Astrocyte of the cerebellum (primary cell): ENCODE results near the gene TBC1D7.

Source experiments
- DNase-seq: peaks from one replicate; pipeline ENCODE4 v3.0.0-alpha.2; 2011; ENCODE audit warnings: low read depth
- H3K4me3 ChIP-seq: 2 replicates; pipeline ENCODE4 v1.5.1; 2011; ENCODE audit warnings: mild to moderate bottlenecking, low read depth, low read length, moderate library complexity
- CTCF ChIP-seq: IDR thresholded peaks from 2 replicates; pipeline ENCODE4 v1.5.1; 2012; ENCODE audit warnings: low read length, low read depth, moderate library complexity, mild to moderate bottlenecking; ENCODE audit errors: missing control alignments
- in situ Hi-C: cut with HindIII; loops from 2 replicates; pipeline ENCODE4 v1.10.0; 2017; ENCODE audit warnings: low sequenced_read_pairs

The TBC1D7 gene

DNA sequence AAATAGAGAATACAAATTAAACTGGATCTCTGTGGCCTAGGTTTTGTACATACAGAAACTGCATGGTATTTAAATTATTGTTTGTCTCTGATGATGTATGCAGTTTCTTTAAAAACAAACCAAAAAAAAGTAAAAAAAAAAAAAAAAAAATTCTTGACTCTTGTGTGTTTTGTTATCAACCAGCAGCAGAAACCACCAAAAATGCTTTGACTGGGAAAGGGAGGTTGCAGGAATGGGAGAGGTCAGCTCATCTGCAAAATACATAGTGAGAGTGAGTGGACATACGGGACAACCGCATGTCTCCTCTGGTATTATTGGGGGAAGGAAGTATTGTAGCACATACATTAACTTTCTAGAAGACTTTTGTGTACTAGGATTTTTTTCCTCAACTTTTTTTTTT is 38.0 kb downstream of the TBC1D7 start:
- DNase-seq, result no peak
- TF ChIP-seq CTCF, result no peak
- in situ Hi-C loops, result no loop called here
- no peak overlapping the region for H3K4me3 ChIP-seq

DNA sequence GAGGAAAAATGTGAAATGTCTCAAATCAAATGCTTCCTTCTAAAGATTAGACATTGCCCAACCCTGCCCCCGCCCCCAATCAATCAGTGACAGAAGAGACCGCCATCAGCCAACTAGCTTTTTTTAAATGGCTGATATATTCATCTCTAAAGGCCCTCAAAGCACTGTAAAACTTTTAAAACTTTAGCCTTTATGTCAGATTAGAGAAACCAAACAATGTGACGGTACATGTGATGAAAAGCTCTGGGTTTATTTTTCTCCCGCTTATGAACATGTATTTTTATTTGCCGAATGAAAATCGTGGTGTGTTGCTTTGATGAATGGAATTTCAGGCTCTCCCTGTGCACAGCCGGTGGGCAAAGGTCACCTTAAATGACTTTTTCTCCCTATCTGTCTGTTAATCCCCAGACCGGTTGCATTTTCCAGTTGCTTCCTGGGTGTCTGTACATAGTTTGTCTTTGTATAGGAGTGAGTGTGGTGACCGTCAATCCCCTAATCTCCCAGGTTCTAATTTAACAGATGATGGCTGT is 38.5 kb downstream of the TBC1D7 start:
- TF ChIP-seq CTCF, result no peak
- in situ Hi-C loops, result no loop called here
- no peak for DNase-seq
- no peak overlapping the region for H3K4me3 ChIP-seq

- no peak for TF ChIP-seq CTCF
- in situ Hi-C loops, result no loop called here
- H3K4me3 ChIP-seq, result no peak overlapping the region
- no peak for DNase-seq
These were observed 39.4 kb downstream of the TBC1D7 start for GRCh38 chr6:13288969-13289391.

DNA sequence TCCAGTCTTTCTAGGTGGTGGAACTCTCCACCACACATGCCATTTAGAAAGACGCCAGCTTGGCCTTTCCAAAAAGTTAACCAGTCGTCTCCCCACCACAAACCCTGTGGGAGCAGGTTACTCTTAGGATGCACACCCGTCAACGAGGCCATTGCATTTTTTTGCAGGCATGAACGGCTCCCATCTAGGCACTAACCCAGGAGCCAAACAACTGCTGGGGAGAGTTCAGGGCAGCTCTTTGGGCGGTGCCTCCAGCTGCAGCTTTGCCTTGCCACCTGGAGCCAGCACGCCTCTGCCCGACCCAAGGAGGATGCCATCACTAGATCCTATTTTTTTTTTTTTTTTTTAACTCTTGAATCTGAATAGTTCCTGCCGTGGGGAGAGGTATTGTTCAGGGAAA is 39.9 kb downstream of the TBC1D7 start:
- no peak for DNase-seq
- H3K4me3 ChIP-seq, result no peak overlapping the region

DNA sequence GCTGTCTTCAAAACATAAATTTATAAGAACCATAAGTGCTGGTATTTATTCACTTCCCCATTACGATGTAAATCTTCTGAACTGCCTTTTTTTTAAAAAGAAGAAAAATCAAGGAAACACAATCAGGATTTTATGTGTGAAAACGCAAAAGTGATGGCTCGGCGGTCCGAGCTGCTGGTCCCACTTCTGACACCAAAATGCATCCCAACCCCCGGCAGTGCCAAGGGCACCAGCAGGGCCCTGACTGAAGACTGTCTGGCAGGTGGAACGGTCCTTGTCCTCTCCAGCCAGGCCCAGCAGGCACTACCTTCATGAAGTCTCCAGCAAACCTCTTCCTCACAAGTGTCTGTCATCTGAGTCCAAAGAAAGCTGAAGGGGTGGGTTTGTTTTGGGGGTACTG is 41.2 kb downstream of the TBC1D7 start:
- DNase-seq, result no peak
- TF ChIP-seq CTCF, result no peak
- in situ Hi-C loops, result no loop called here
- no peak overlapping the region for H3K4me3 ChIP-seq

More for the DNA sequence above, 39.9 kb downstream of the TBC1D7 start:
- in situ Hi-C loops, result no loop called here
- no peak for TF ChIP-seq CTCF

DNA sequence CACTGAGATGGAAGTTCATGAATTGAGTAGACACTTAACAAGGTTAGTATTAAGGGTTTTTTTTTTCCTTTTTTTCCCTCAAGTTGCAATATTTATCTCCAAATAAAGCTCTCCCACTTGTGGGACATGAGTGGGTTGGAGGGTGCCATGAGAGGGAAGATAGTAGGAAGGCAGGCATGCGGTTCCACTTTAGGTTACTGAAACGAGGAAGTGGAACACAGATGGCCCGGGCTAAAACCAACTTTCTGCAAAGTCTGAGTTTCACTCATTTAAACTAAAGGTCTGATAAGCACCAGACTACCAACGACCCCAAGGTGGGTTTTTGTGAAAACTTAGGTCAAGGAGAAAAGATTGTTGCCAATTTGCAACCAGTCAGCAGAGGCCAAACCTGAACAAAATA is 42.2 kb downstream of the TBC1D7 start:
- in situ Hi-C loops, result no loop called here
- no peak for TF ChIP-seq CTCF
- no peak overlapping the region for H3K4me3 ChIP-seq
- DNase-seq, result no peak

- in situ Hi-C loops, result no loop called here
- no peak overlapping the region for H3K4me3 ChIP-seq
- TF ChIP-seq CTCF, result no peak
- no peak for DNase-seq
These were observed 42.6 kb downstream of the TBC1D7 start for GRCh38 chr6:13285705-13286104.
